K562 (cell line): Measurements from ENCODE around the gene IGF2R. TPM values are rescaled to one million over a fixed set of nuclear protein-coding genes. Genes with fewer than 3 reads are reported as not detected.

Source experiments
- ATAC-seq: fragments of 200-7000 bp; cut with Tn5 transposase; 3 replicates; pipeline ENCODE4 v1.9.1; 2020; ENCODE audit warnings: moderate library complexity
- BruUV-seq: library from RNA; stranded (reverse); fragments of 400-500 nt; replicated peaks from 2 replicates; lab custom pipeline; 2021; lab: Mats Ljungman, UMichigan
- CTCF ChIA-PET: fragments of 300-600 bp; formaldehyde crosslinking; extraction: SDS; loops from one replicate; lab custom pipeline; 2021; ENCODE audit warnings: low intra/inter-chr PET ratio; lab: Yijun Ruan, JAX
- POLR2A ChIA-PET: fragments of 300-600, 350-650 bp; sonication (Branson Sonifier 250); formaldehyde crosslinking; extraction: SDS; loops from one replicate; lab custom pipeline; 2021; ENCODE audit warnings: antibody characterized with exemption, inconsistent platforms; lab: Yijun Ruan, JAX
- DNase-seq, 4 experiments: peaks; one replicate each; pipeline versions ENCODE4 v3.0.0 to v3.0.0-alpha.2; 2011 to 2018; ENCODE audit warnings: low spot score in 3 of 4, mixed read lengths in 3 of 4; ENCODE audit errors: extremely low read depth in 1 of 4
- FAIRE-seq: peaks from 2 replicates; lab custom pipeline; 2011; peaks lifted over from hg19 to GRCh38; lab: Jason Lieb, UNC
- H2AFZ ChIP-seq: 2 replicates; pipeline ENCODE4 v1.6.0; 2011; ENCODE audit warnings: low read depth, low read length, control low read depth, inconsistent platforms
- H3K27ac ChIP-seq: fragments of 200-600 bp; 3 replicates; pipeline ENCODE4 v1.8.0; 2011; ENCODE audit warnings: low read depth, mild to moderate bottlenecking, control low read depth, inconsistent platforms, low read length, moderate library complexity, mixed read lengths; ENCODE audit errors: extremely low read depth
- H3K27me3 ChIP-seq, 2 experiments: fragments of 300-600 bp in 1 of 2; 2 replicates in 1 of 2; 3 replicates in 1 of 2; pipeline versions ENCODE4 v1.6.0 to v1.8.0; 2011; ENCODE audit warnings: inconsistent platforms in 2 of 2, low read length in 2 of 2, mild to moderate bottlenecking in 1 of 2, mixed read lengths in 1 of 2, moderate library complexity in 1 of 2; ENCODE audit not compliant: control insufficient read depth in 2 of 2, insufficient read depth in 2 of 2
- H3K36me3 ChIP-seq: fragments of 300-600 bp; 3 replicates; pipeline ENCODE4 v1.8.0; 2011; ENCODE audit warnings: mild to moderate bottlenecking, low read length, inconsistent platforms; ENCODE audit not compliant: control insufficient read depth, insufficient read depth
- H3K4me1 ChIP-seq, 2 experiments: fragments of 200-600 bp in 1 of 2; replicated peaks in 1 of 2; 2 replicates in 1 of 2; 3 replicates in 1 of 2; pipeline versions ENCODE4 v1.5.1 to v1.8.0; 2011; ENCODE audit warnings: inconsistent platforms in 2 of 2, low read length in 2 of 2, mild to moderate bottlenecking in 1 of 2, mixed read lengths in 1 of 2, moderate library complexity in 1 of 2; ENCODE audit not compliant: control insufficient read depth in 2 of 2, insufficient read depth in 2 of 2
- H3K4me2 ChIP-seq: 2 replicates; pipeline ENCODE4 v1.6.1; 2011; ENCODE audit warnings: low read length, control low read depth, inconsistent platforms, mixed read lengths; ENCODE audit not compliant: insufficient read depth
- H3K4me3 ChIP-seq: fragments of 200-600 bp; sonication (generic), shearing (Covaris generic); 2 replicates; pipeline ENCODE4 v1.5.1; 2016; ENCODE audit warnings: control low read depth, inconsistent platforms
- H3K79me2 ChIP-seq: fragments of 200-600 bp; 3 replicates; pipeline ENCODE4 v1.8.0; 2011; ENCODE audit warnings: low read length, inconsistent platforms; ENCODE audit not compliant: control insufficient read depth, insufficient read depth
- H3K9ac ChIP-seq, 2 experiments: 2 replicates each; pipeline versions ENCODE4 v1.6.0 to v1.6.1; 2011; ENCODE audit warnings: low read depth in 2 of 2, low read length in 2 of 2, control low read depth in 1 of 2, inconsistent platforms in 1 of 2, mild to moderate bottlenecking in 1 of 2, mixed read lengths in 1 of 2; ENCODE audit not compliant: insufficient read depth in 1 of 2
- H3K9me1 ChIP-seq: one replicate; pipeline ENCODE4 v1.6.0; 2011; ENCODE audit warnings: inconsistent platforms, mild to moderate bottlenecking, low read length, moderate library complexity; ENCODE audit not compliant: control insufficient read depth, insufficient read depth
- H3K9me3 ChIP-seq: replicated peaks from 2 replicates; pipeline ENCODE4 v1.5.1; 2011; ENCODE audit warnings: low read depth, low read length, inconsistent platforms; ENCODE audit not compliant: control insufficient read depth, insufficient read depth
- H4K20me1 ChIP-seq: replicated peaks from 2 replicates; pipeline ENCODE4 v1.6.1; 2011; ENCODE audit warnings: low read length, inconsistent platforms, mixed read lengths; ENCODE audit not compliant: control insufficient read depth, insufficient read depth
- RUNX1 ChIP-seq: sonication (generic); IDR thresholded peaks from 2 replicates; pipeline ENCODE4 v1.6.1; 2016; ENCODE audit warnings: antibody characterized with exemption, low read depth
- ZNF592 ChIP-seq: fragments of 450-650 bp; IDR thresholded peaks from 2 replicates; pipeline ENCODE4 v1.6.1; 2017; ENCODE audit warnings: antibody characterized with exemption, mild to moderate bottlenecking
- WGBS: fragments of 100-300 bp; shearing (Covaris generic); methylation state at CpG from one replicate; pipeline ENCODE4 v1.1.6; 2016; ENCODE audit warnings: low coverage, mixed read lengths; ENCODE audit not compliant: insufficient coverage; ENCODE audit errors: missing lambda C conversion rate; 5-methylcytosine and 5-hydroxymethylcytosine counted together
- in situ Hi-C: fragments of 300-500 bp; cut with MboI; formaldehyde crosslinking; loops from 4 replicates; pipeline ENCODE4 v1.15.0; 2018; ENCODE audit warnings: inconsistent platforms, mixed read lengths
- intact Hi-C: fragments of 100-400 bp; cut with micrococcal nuclease; formaldehyde crosslinking; loops from 2 replicates; pipeline ENCODE4 v1.14.2; 2022
- polyA plus RNA-seq, 8 experiments: library from polyadenylated mRNA; depleted of rRNA in 4 of 8; stranded (reverse) in 5 of 8; unstranded in 3 of 8; fragments of >200 nt; fragmentation: Nextera tagmentation in 2 of 8; fragmentation: Illumina TruSeq in 1 of 8; extraction: Ambion mirVana in 2 of 8; extraction: Trizol in 1 of 8; gene quantifications; 2 replicates each; pipeline versions ENCODE4 v1.2.1 to v1.2.3, GENCODE V29; 2011 to 2014; ENCODE audit warnings: inconsistent platforms in 1 of 8, missing spikeins in 1 of 8
- total RNA-seq, 7 experiments: library from RNA; depleted of rRNA in 6 of 7; stranded (reverse); fragments of >200 nt in 6 of 7; fragmentation: Illumina TruSeq in 2 of 7; extraction: Trizol in 2 of 7; gene quantifications; 2 replicates each; pipeline versions ENCODE4 v1.2.1 to v1.2.3, GENCODE V29; 2011 to 2021; ENCODE audit warnings: low replicate concordance in 1 of 7

Gene IGF2R
- total and polyA plus RNA-seq, 9 of the 15 experiments (the other 6 are each of a cell fraction or from before 2014, with no cell fraction given): 3.5 to 92.3 (median 34.5) TPM

GRCh38 chr6:160035693-160036330 is 66.9 kb downstream of the IGF2R start:
- peaks cover 92% of the 10 kb centered on the region for H3K36me3 ChIP-seq
- WGBS: 95% methylated on average over 12 of the region's 12 CpGs
- CTCF ChIA-PET: no interaction called here

More at GRCh38 chr6:160035693-160036330, 66.9 kb downstream of the IGF2R start:
- FAIRE-seq (no peak), DNase-seq (no peak), ATAC-seq (no peak)
- no peak overlapping the region for H3K27ac ChIP-seq
- no peaks in the 10 kb centered on the region for H3K79me2 ChIP-seq
- H3K4me2 ChIP-seq: no peak overlapping the region
- BruUV-seq: no TSS peak
- TF ChIP-seq RUNX1 (no peak), ZNF592 (no peak)
- no peak overlapping the region for H2AFZ ChIP-seq
- in situ Hi-C loops (no loop called here), intact Hi-C loops (no loop called here)
- no peaks in the 10 kb centered on the region for H3K9me1 ChIP-seq
- no peaks in the 10 kb centered on the region for H3K9me3 ChIP-seq
- POLR2A ChIA-PET: no interaction called here
- no peak overlapping the region for H3K9ac ChIP-seq
- H4K20me1 ChIP-seq: no peaks in the 10 kb centered on the region
- no peak overlapping the region for H3K4me3 ChIP-seq
- H3K27me3 ChIP-seq: no peaks in the 10 kb centered on the region
- peaks cover 0 to under 1% of the 10 kb centered on the region in 2 experiments; a peak in 1 of 5 replicates for H3K4me1 ChIP-seq
